Measurements from ENCODE around the gene INPP5F.

GRCh38 chr10:119687192-119688032 is 38.4 kb upstream of the INPP5F start:
- TF ChIP-seq CTCF (conservative IDR thresholded peaks at IDR 0.05 in 1 of 2, IDR thresholded peaks at IDR 0.05 in 1 of 2; ENCODE audit: low read depth in 1 of 2, low read length in 2 of 2) (no peak), EZH2 (IDR thresholded peaks at IDR 0.05; ENCODE audit: low read length, missing control alignments) (no peak)
